Right ventricle myocardium inferior (tissue), 1 donor: ENCODE results near the gene FTH1. TPM values are rescaled to one million over a fixed set of nuclear protein-coding genes. Genes with fewer than 3 reads are reported as not detected.
"Not testable (repeated sequence)": the region's sequence is repeated elsewhere in the genome, so short reads cannot be mapped to it uniquely, and the experiment has no call there.

Experiments used
- ATAC-seq: fragments of 200-7000 bp; cut with Tn5 transposase; one replicate; pipeline ENCODE4 v1.9.1; 2020; ENCODE audit warnings: mild to moderate bottlenecking, moderate library complexity
- DNase-seq: peaks from one replicate; pipeline ENCODE4 v3.0.0; 2021; ENCODE audit errors: missing footprints
- intact Hi-C: fragments of 100-400 bp; cut with DNase I; formaldehyde crosslinking; loops from one replicate; pipeline ENCODE4 v1.11.0; 2022
- total RNA-seq: library from RNA; stranded (reverse); fragmentation: NEBNext Ultra II Directional; extraction: Animal tissue kit (Norgen Biotek cat#: 25700); gene quantifications from one replicate; pipeline ENCODE4 v1.2.1, GENCODE V29; 2021
- donor health status: DM: no; HTN: yes; CAD: no; lungs with severe emphysema.

FTH1 gene
- total RNA-seq, 1 donor from 2014 or later: 2,493 TPM

DNA sequence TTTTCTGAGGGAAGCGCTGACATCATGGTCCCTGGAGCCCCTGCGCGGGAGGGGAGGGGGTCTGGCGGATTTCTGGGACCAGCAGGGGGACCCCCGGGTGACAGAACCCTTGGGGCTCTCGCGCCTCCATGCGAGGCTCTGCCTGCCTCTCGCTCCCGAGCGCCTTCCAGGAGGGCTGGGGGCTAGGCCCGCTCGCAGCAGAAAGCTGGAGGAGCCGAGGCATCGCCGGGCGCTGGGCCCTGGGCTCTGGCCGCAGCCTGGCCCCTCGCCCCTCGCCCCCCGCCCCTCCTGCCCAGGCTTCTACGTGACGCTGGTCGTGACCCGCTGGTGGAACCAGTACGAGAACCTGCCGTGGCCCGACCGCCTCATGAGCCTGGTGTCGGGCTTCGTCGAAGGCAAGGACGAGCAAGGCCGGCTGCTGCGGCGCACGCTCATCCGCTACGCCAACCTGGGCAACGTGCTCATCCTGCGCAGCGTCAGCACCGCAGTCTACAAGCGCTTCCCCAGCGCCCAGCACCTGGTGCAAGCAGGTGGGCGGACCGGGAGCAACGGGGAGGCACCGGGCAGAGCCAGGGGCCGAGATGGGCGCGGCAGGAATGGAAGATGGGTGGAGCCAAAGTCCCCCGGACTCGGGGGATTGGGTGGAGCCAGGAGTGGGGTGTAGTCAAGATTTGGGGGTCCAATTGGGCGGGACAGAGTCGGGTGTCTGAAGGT is 11.9 kb downstream of the FTH1 start:
- ATAC-seq (peak; percentile 33), DNase-seq (peak; percentile 84)
- intact Hi-C loops: loop anchor here (10.0 kb wide), 1 partner anchor 99 kb away; no protein-coding TSS in a partner anchor

DNA sequence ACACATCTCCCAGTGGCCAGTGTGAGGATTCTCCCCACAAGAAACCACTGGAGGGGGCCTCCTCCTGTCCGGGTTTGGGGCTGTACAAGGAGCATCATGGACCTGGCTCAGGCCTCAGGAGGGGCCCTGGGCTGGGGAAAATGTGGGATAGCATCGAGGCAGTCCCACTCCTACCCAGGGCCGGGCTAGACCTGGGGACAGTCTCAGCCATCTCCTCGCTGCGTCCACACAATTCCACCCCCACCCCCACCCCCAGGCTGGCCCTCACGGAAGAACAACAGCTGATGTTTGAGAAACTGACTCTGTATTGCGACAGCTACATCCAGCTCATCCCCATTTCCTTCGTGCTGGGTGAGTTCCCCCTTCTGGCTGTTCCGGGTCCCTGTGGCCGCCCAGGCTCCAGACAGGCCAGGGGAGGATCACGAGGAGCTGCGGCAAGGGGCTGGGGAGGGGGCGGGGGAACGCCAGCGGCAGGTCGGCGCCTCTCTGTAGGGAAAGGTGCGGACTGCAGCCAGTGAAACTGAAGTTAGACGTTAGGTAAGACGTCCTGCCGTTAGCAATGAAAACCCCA is 12.5 kb downstream of the FTH1 start:
- intact Hi-C loops: loop anchor here (10.0 kb wide), 1 partner anchor 100 kb away; no protein-coding TSS in a partner anchor
- ATAC-seq: peak; percentile 83
- DNase-seq: peak; percentile 90

DNA sequence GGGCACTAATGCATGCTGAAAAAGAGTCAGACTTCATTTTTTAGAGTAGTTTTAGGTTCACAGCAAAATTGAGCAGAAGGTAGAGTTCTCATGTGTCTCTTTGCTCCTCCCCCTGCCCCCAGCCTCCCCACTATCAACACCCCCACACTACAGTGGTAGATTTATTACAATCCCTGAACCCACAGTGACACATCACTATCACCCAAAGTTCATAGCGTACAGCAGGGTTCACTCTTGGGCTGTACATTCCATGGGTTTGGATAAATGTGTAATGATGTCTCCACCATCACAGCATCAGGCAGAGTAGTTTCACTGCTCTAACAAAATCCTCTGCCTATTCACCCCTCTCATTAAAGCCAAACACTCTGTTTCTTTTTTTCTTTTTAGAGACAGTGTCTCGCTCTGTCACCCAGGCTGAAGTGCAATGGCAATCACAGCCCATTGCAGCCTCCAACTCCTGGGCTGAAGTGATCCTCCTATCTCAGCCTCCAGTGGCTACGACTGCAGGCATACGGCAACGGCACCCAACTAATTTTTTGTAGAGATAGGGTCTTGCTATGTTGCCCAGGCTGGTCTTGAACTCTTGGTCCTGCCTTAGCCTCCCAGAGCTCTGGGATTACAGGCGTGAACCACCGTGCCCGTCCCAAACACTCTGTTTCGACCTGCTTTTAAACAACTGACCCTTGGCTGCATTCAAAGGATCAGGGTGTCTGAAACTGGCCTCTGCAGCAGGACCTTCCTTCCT is 13.2 kb downstream of the FTH1 start:
- ATAC-seq (no peak), DNase-seq (no peak)
- intact Hi-C loops: loop anchor here (10.0 kb wide), 1 partner anchor 101 kb away; no protein-coding TSS in a partner anchor

DNA sequence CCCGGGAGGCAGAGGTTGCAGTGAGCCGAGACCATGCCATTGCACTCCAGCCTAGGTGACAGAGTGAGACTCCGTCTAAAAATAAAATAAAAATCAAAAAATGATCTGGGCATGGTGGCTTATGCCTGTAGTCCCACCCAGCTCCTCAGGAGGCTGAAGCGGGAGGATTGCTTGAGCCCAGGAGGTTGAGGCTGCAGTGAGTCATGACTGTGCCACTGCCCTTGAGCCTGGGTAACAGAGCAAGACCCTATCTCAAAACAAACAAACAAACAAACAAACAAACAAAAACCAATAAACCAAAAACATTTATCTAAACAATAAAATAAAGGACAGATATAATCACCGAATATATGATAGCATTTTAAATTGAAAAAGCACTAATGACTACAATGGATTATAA is 13.8 kb downstream of the FTH1 start:
- not testable (repeated sequence) for DNase-seq, ATAC-seq
- intact Hi-C loops: loop anchor here (10.0 kb wide), 1 partner anchor 101 kb away; no protein-coding TSS in a partner anchor

DNA sequence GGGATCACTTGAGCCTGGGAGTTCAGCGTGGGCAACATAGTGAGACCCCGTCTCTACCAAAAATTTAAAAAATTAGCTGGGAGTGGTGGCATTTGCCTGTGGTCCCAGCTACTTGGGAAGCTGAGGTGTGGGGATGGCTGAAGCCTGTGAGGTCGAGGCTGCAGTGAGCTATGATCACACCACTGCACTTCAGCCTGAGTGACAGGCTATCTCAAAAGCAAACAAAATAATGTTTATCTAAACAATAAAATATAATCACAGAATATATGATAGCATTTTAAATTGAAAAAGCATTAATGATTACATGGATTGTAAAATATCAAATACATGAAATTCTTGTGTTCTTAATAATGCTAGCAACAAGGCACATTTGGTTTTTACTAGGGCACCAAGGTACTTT is 14.6 kb downstream of the FTH1 start:
- intact Hi-C loops: loop anchor here (10.0 kb wide), 1 partner anchor 102 kb away; no protein-coding TSS in a partner anchor
- ATAC-seq (no peak), DNase-seq (no peak)

DNA sequence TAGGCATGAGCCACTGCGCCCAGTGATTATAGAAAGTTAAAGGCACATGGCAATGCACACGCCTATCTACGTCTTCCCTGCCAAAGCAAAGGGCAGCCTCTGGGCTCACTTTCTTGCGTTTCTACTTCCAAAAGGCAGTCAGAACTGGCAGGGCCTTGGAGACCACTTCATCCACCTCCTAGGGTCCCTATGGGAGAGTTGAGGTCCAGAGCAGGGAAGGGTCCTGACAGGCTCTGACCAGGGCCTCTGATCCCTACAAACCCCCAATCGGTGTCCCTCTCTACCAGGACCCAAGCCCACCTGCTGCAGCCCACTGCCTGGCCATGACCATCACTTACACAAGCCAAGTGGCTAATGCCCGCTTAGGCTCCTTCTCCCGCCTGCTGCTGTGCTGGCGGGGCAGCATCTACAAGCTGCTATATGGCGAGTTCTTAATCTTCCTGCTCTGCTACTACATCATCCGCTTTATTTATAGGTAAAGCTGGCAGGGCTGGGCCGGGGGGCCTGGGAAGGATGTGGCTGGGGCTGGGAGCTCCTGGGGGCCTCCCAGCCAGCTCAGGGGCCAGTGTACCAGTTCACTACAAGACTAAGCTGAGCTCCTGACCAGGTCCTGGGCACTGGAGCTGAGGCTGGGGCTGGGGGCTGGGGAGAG is 15.8 kb downstream of the FTH1 start:
- intact Hi-C loops: loop anchor here (10.0 kb wide), 1 partner anchor 103 kb away; no protein-coding TSS in a partner anchor
- DNase-seq: no peak
- no peak for ATAC-seq

DNA sequence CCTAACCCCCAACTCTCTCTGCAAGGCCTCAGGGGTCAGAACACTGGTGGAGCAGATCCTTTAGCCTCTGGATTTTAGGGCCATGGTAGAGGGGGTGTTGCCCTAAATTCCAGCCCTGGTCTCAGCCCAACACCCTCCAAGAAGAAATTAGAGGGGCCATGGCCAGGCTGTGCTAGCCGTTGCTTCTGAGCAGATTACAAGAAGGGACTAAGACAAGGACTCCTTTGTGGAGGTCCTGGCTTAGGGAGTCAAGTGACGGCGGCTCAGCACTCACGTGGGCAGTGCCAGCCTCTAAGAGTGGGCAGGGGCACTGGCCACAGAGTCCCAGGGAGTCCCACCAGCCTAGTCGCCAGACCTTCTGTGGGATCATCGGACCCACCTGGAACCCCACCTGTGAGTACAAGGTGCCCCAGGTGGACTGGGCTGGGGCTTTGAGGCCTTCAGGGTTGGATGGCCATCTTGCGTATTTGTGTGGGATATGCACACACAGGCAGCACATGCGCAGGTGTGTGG is 17.3 kb downstream of the FTH1 start, which contains the start of gene BEST1:
BEST1 (plus strand) TSS at position 317 of the 513 bp plus-strand sequence. CDS start 1,456 bp downstream, outside the sequence.
- ATAC-seq (no peak), DNase-seq (no peak)
- intact Hi-C loops: loop anchor here (10.0 kb wide), 1 partner anchor 105 kb away; no protein-coding TSS in a partner anchor

DNA sequence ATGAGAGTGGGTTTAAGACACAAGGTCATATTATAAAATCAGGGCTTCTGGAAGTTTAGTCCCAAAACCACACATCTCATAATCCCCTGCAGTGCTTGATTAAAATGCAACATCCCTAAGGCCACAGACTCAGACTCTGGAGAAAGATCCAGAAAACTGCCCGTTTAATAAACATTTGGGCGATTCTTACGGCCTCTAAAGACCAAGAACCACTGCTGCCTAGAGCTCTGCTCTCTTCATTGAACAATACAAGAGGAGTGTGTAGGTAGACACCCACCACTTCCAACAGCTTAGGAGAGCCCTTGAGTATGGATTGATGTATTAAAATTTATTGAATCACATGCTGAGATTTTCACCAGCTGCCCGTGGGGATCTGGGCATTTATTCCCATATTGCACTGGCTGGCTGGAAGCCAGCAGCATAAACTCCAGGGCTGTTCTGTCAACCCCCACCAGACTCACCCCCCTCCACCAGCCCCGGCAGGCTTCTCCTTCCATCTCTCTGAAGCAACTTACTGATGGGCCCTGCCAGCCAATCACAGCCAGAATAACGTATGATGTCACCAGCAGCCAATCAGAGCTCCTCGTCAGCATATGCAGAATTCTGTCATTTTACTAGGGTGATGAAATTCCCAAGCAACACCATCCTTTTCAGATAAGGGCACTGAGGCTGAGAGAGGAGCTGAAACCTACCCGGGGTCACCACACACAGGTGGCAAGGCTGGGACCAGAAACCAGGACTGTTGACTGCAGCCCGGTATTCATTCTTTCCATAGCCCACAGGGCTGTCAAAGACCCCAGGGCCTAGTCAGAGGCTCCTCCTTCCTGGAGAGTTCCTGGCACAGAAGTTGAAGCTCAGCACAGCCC is 18.0 kb downstream of the FTH1 start:
- DNase-seq: peak; percentile 88
- peak; percentile 83 for ATAC-seq
- intact Hi-C loops: loop anchor here (5.0 to 10.0 kb wide), 2 partner anchors 105 to 152 kb away; no protein-coding TSS in a partner anchor

DNA sequence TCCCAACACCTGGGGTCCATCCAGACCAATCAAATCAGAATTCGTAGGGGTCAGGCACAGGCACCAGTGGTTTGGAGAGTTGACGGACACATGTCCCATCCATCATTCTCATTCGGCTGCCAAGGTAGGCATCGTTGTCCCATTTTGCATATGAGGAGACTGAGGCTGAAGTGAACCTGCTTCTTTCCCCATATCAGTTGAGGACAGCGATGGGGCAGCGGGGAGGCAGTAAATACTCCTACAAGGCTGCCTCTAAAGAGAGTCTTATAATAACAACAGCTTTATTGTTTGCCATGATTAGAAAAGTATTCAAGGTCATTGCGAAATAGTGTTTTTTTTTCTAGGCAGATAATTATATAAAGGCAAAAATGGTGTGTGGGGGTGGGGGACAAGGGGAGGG is 18.9 kb downstream of the FTH1 start:
- DNase-seq (no peak), ATAC-seq (no peak)
- intact Hi-C loops: loop anchor here (5.0 kb wide), 1 partner anchor 151 kb away; no protein-coding TSS in a partner anchor

DNA sequence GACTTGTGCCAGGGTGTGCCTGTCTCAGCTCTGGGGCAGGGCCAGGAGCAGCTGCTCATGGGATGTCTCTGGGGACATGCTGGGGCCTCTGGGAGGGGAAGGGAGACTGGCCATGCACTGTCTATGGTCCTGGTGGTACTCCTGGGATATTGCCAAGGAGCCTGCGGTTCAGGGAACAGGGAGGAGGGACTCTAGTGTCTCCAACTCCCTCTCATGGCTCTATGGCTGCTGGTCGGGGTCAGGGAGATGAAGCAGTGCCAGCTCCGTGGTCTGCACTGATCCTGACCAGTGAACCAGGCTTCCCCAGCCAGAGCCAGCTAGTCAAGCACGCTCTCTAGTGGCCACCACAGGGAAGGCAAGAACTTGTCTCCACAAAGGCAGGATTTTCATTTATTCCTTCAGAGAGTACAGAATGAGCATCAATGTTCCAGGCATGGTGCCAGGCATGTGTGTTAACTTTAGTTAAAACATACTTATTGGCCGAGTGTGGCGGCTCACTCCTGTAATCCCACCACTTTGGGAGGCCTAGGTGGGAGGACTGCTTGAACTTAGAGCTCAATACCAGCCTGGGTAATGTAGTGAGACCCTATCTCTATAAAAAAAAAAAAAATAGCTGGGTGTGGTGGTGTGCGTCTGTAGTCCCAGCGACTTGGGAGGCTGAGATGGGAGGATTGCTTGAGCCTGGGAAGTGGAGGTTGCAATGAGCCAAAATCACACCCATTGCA is 19.8 kb downstream of the FTH1 start:
- DNase-seq: peak; percentile 91
- peak; percentile 79 for ATAC-seq
- intact Hi-C loops: loop anchor here (1.0 to 5.0 kb wide), 4 partner anchors 48 to 150 kb away; no protein-coding TSS in a partner anchor

DNA sequence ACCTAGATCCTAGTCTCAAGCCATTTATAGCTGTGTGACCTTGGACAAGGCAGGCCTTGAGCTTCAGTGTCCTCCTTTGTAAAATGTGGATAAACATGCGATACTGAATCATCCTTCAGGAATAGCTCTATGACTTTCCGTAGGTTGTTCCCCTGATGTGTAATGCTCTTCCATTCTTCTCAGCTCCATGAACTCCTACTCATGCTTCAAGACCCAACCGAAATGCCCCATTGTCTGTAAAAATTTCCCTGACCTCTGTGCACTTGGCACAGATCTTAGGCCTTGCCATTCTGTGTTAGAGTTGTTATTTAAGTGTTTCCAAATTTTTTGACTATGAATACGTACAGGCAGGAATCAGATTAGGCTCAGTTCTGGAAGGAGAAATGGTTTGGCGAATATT is 20.5 kb downstream of the FTH1 start:
- DNase-seq (no peak), ATAC-seq (no peak)
- intact Hi-C loops: loop anchor here (1.0 to 5.0 kb wide), 4 partner anchors 48 to 150 kb away; no protein-coding TSS in a partner anchor

DNA sequence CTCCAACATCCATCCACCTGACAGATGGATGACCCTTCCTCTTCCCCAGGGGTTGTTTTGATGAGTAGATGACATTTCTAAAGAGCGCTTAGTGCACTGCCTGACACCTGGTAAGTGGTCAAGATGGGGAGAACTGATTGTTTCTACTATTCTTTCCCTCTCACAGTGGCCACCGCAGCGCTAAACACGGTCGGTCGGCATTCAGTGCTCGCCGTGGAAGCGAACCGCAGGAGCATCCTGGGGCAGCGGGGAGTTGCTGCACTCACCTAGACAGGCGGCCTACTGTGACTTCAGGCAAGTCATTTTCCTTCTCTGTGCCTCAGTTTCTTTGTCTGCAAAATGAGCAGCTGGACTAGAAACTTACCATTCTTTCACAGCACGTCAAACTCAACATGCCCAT is 22.2 kb downstream of the FTH1 start:
- intact Hi-C loops: loop anchor here (5.0 kb wide), 1 partner anchor 148 kb away; no protein-coding TSS in a partner anchor
- no peak for ATAC-seq
- DNase-seq: no peak

DNA sequence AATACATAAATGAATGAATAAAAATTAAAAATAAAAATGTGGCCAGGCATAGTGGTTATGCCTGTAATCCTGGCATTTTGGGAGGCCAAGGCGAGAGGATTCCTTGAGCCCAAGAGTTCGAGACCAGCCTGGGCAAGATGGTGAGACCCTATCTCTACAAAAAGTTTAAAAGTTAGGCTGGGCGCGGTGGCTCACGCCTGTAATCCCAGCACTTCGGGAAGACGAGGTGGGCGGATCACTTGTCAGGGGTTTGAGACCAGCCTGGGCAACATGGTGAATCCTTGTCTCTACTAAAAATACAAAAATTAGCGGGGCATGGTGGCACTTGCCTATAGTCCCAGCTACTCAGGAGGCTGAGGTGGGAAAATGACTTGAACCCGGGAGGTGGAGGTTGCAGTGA is 27.0 kb downstream of the FTH1 start:
- intact Hi-C loops: no loop called here
- ATAC-seq: no peak
- no peak for DNase-seq

DNA sequence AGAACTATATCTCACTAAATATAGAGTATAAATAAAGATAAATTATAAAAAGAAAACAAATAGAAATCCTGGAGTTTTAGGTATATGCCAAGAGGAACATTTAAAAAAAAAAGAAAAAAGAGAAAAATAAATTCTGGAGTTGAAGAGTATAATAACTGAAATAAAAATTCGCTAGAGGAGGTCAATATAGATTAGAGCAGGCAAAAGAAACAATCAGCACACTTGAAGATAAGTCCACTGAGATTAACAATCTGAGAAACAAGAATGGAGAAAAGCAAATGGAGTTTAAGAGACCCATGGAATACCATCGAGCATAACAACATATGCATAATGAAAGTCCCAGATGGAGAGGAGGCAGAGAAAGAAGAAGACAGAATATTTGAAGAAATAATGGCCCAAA is 31.6 kb downstream of the FTH1 start:
- DNase-seq (no peak), ATAC-seq (no peak)
- intact Hi-C loops: no loop called here

DNA sequence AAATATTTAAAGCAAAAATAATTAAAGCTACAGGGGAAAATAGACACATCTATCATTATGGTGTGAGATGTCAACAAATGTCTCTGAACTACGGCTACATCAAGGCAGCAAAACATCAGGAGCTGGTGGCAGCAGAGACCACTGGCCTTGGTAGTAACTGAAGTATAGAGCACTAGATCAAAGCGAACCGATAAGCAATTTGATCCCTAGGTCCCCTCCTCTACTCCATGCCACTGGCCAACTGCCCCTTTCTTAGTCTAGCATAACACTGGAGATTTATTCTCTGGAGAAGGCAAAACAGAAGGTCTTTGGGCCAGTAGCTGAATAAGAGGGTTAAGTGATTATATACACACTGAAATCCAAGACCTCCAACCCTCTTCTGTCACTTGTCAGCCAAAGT is 36.5 kb downstream of the FTH1 start:
- DNase-seq: no peak

DNA sequence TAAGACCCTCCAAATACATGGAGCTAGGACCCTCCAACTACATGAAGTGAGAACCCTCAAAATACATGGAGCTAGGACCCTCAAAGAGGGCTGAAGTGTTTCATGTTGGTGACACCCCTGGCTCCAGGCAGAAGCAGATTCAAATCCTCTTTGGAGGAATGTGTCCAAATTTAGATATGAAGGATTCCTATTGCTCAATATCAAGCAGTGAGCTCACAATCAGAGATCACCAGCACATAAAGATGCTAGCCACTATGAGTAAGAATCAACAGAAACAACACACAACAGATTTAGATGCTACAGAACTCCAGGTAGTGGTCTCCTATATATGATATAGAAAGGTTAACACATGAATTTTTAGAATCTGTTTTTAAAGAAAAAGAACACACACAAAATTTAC is 38.8 kb downstream of the FTH1 start:
- ATAC-seq: no peak
- intact Hi-C loops: no loop called here
- DNase-seq: no peak

More for the DNA sequence above, 36.5 kb downstream of the FTH1 start:
- ATAC-seq: no peak
- intact Hi-C loops: no loop called here

DNA sequence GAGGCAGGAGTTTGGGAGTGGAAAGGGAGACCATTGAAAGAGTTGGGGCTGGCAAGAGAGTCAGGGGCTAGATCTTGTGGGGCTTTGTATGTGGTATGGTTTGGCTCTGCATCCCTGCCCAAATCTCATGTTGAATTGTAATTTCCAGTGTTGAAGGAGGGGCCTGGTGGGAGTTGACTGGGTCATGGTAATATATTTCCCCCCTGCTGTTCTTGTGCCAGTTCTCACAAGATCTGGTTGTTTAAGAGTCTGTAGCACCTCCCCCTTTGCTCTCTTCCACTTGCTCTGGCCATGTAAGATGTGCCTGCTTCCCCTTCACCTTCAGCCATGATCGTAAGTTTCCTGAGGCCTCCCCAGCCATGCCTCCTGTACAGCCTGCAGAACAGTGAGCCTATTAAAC is 39.9 kb downstream of the FTH1 start:
- DNase-seq (no peak), ATAC-seq (no peak)
- intact Hi-C loops: no loop called here
